Stimulated activated naive CD4-positive, alpha-beta T cell treated with Interleukin-2 at 50 U/mL for 16 hours (primary cell): ENCODE data around the gene OSBPL2.

Experiments used
- DNase-seq: peaks from one replicate; lab custom pipeline; 2025; lab: John Stamatoyannopoulos, UW

OSBPL2 gene

GRCh38 chr20:62222266-62222850 is 16.0 kb upstream of the OSBPL2 start:
- DNase-seq = no peak

GRCh38 chr20:62222972-62223371 is 15.3 kb upstream of the OSBPL2 start:
- DNase-seq = no peak

- no peak for DNase-seq
Measured at GRCh38 chr20:62223571-62223970, 14.8 kb upstream of the OSBPL2 start.

- no peak for DNase-seq
Measured at GRCh38 chr20:62224113-62224855, 14.0 kb upstream of the OSBPL2 start.

GRCh38 chr20:62225026-62225425 is 13.3 kb upstream of the OSBPL2 start:
- no peak for DNase-seq

GRCh38 chr20:62225820-62226635 is 12.3 kb upstream of the OSBPL2 start:
- no peak for DNase-seq

- DNase-seq = no peak
Measured at GRCh38 chr20:62226707-62227590, 11.4 kb upstream of the OSBPL2 start.

GRCh38 chr20:62227591-62227976 is 10.7 kb upstream of the OSBPL2 start:
- DNase-seq = no peak

- DNase-seq = no peak
Measured at GRCh38 chr20:62227977-62228958, 10.1 kb upstream of the OSBPL2 start.

- no peak for DNase-seq
Measured at GRCh38 chr20:62228982-62229545, 9.3 kb upstream of the OSBPL2 start.

GRCh38 chr20:62229667-62230066 is 8.7 kb upstream of the OSBPL2 start:
- DNase-seq = no peak

- DNase-seq = no peak
Measured at GRCh38 chr20:62230276-62230675, 8.0 kb upstream of the OSBPL2 start.

- DNase-seq = no peak
Measured at GRCh38 chr20:62230696-62231095, 7.6 kb upstream of the OSBPL2 start.

- no peak for DNase-seq
Measured at GRCh38 chr20:62231292-62231691, 7.0 kb upstream of the OSBPL2 start.

GRCh38 chr20:62232194-62232593 is 6.1 kb upstream of the OSBPL2 start:
- DNase-seq = no peak

- DNase-seq = no peak
Measured at GRCh38 chr20:62232770-62233645, 5.3 kb upstream of the OSBPL2 start.

- no peak for DNase-seq
Measured at GRCh38 chr20:62233684-62234083, 4.6 kb upstream of the OSBPL2 start.

- DNase-seq = no peak
Measured at GRCh38 chr20:62234339-62234738, 4.0 kb upstream of the OSBPL2 start.

- DNase-seq = no peak
Measured at GRCh38 chr20:62235001-62235776, 3.1 kb upstream of the OSBPL2 start.
